Esophagus squamous epithelium (tissue), 5 donors: ENCODE data around the gene ULK4. TPM values are rescaled to one million over a fixed set of nuclear protein-coding genes. Genes with fewer than 3 reads are reported as not detected.
A peak's percentile ranks its signal among the peaks of the same experiment; 100 is the strongest.

Experiments
- DNase-seq: peaks from one replicate; lab custom pipeline; 2025; lab: John Stamatoyannopoulos, UW
- H3K27ac ChIP-seq, 4 donors: fragments of 200-600 bp; sonication (generic); one replicate each; pipeline ENCODE4 v1.5.1; 2016 to 2019; ENCODE audit warnings: mild to moderate bottlenecking in 1 of 4
- H3K27me3 ChIP-seq, 4 donors: fragments of 200-600 bp; sonication (generic); 1 replicate in 3 of 4; 2 replicates in 1 of 4; pipeline versions ENCODE4 v1.5.1 to v1.6.0; 2017 to 2021; ENCODE audit warnings: antibody characterized with exemption in 1 of 4
- H3K36me3 ChIP-seq, 3 donors: fragments of 200-600 bp; sonication (generic); one replicate each; pipeline ENCODE4 v1.5.1; 2016 to 2019
- H3K4me1 ChIP-seq, 3 donors: fragments of 200-600 bp; sonication (generic); one replicate each; pipeline ENCODE4 v1.5.1; 2017 to 2019
- H3K4me3 ChIP-seq, 4 donors: fragments of 200-600 bp; sonication (generic); 1 replicate in 3 of 4; 2 replicates in 1 of 4; pipeline ENCODE4 v1.5.1; 2016 to 2019; ENCODE audit warnings: mild to moderate bottlenecking in 2 of 4, moderate library complexity in 1 of 4
- H3K9me3 ChIP-seq, 3 donors: fragments of 200-600 bp; sonication (generic); one replicate each; pipeline ENCODE4 v1.5.1; 2016 to 2019
- CTCF ChIP-seq, 6 experiments: fragments of 450-650 bp in 4 of 6; fragments of 200-600 bp in 2 of 6; sonication (generic) in 2 of 6; IDR thresholded peaks; one replicate each; pipeline ENCODE4 v1.5.1; 2016 to 2019; ENCODE audit warnings: antibody characterized with exemption in 6 of 6, mild to moderate bottlenecking in 4 of 6, moderate library complexity in 4 of 6
- POLR2A ChIP-seq, 4 donors: fragments of 450-650 bp; IDR thresholded peaks; one replicate each; pipeline ENCODE4 v1.6.1; 2017; ENCODE audit warnings: antibody characterized with exemption in 4 of 4, mild to moderate bottlenecking in 4 of 4, moderate library complexity in 3 of 4
- WGBS, 2 donors: methylation state at CpG; one replicate each; pipeline ENCODE4 v1.1.5; 2018; 5-methylcytosine and 5-hydroxymethylcytosine counted together
- intact Hi-C: fragments of 100-400 bp; cut with DNase I; formaldehyde crosslinking; loops from one replicate; pipeline ENCODE4 v1.15.0; 2022
- total RNA-seq, 4 donors: library from RNA; depleted of rRNA; stranded (reverse); fragments of >200 nt; gene quantifications; one replicate each; pipeline ENCODE4 v1.1.0, GENCODE V29; 2016
- donor health status: DM: yes; HTN: yes; CAD: no.

ULK4 gene
- total RNA-seq, 4 donors from 2014 or later = 2.2 to 11.4 (median 7.9) TPM

DNA sequence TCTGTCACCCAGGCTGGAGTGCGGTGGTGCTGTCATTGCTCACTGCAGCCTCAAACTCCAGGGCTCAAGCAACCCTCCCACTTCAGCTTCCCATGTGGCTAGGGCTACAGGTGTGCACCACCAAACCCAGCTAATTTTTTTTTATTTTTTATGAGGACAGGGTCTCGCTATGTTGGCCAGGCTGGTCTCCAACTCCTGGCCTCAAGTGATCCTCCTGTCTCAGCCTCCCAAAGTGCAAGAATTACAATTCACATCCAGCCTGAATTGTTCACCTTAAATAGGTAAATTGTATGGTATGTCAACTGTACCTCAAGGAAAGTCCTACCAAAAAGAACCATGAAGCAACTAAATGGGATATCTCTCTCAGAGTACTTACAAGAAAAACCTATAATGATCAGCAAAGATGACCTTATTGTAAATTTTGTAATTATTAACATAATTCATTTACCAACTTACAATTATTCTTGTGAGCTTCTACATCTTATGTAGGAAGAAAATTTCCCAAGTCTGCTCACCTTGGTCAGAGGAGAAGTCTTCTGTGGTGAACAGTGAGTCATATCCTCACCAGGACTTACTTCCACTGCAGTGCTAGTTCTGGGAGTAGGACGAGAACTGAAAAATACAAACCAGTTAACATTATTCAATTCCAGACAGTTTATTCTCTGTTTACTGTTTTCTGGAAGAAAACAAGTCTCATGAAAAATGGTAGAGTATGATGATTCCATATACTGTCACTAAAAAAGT, 54.4 kb downstream of the ULK4 start:
- Histone ChIP-seq H3K36me3 (peaks cover 0 to 34% (median 0%) of the 10 kb centered on the region in 3 donors), H3K27me3 (no peaks in the 10 kb centered on the region), H3K27ac (no peak overlapping the region), H3K9me3 (no peaks in the 10 kb centered on the region), H3K4me1 (no peaks in the 10 kb centered on the region), H3K4me3 (no peak overlapping the region)
- no peak for DNase-seq
- WGBS, 2 donors = 83 to 96% methylated on average over 3 of the region's 3 CpGs
- TF ChIP-seq POLR2A (IDR thresholded peaks at IDR 0.05) (no peak), CTCF (IDR thresholded peaks at IDR 0.05) (no peak)
- intact Hi-C loops = no loop called here

GRCh38 chr3:41900265-41900664, 61.6 kb downstream of the ULK4 start:
- WGBS, 2 donors = 57 to 75% methylated on average over 2 of the region's 2 CpGs
- Histone ChIP-seq H3K9me3 (no peaks in the 10 kb centered on the region), H3K27ac (no peak overlapping the region), H3K27me3 (no peaks in the 10 kb centered on the region), H3K4me3 (no peak overlapping the region), H3K4me1 (no peaks in the 10 kb centered on the region), H3K36me3 (peaks cover 0 to 11% (median 0%) of the 10 kb centered on the region in 3 donors)
- TF ChIP-seq POLR2A (IDR thresholded peaks at IDR 0.05) = no peak
- TF ChIP-seq CTCF (IDR thresholded peaks at IDR 0.05) = no peak
- DNase-seq = no peak
- intact Hi-C loops = no loop called here

GRCh38 chr3:41898631-41899030, 63.3 kb downstream of the ULK4 start:
- intact Hi-C loops = loop anchor here (5.0 to 10.0 kb wide), 2 partner anchors 199 to 296 kb away; no protein-coding TSS in a partner anchor
- 81 to 83% methylated on average over 2 of the region's 2 CpGs for WGBS, 2 donors
- Histone ChIP-seq H3K4me1 (no peaks in the 10 kb centered on the region), H3K9me3 (no peaks in the 10 kb centered on the region), H3K4me3 (no peak overlapping the region), H3K36me3 (peaks cover 0 to 11% (median 0%) of the 10 kb centered on the region in 3 donors), H3K27ac (no peak overlapping the region), H3K27me3 (no peaks in the 10 kb centered on the region)
- no peak for DNase-seq
- TF ChIP-seq CTCF (IDR thresholded peaks at IDR 0.05) = no peak
- no peak for TF ChIP-seq POLR2A (IDR thresholded peaks at IDR 0.05)

DNA sequence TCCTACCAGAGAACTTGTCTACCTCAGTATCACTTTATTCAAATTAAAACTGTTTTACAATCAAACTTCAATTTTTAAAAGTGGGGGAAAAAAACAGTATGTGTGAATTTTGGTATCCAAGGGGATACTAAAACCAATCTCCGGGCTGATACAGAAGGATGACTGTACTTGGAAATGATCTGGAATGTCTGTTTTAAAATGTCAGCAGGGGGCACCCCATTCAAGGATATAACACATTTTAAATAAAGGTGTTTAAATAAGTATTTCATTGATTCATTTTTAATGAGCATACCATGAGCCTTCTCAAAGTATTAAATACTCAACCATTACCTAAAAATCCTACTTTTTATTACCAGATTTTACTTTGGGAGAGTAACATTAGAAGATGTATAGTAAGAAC, 67.9 kb downstream of the ULK4 start:
- no peak for DNase-seq
- Histone ChIP-seq H3K27ac (no peak overlapping the region), H3K9me3 (no peaks in the 10 kb centered on the region), H3K27me3 (no peaks in the 10 kb centered on the region), H3K36me3 (no peaks in the 10 kb centered on the region), H3K4me1 (no peaks in the 10 kb centered on the region), H3K4me3 (no peak overlapping the region)
- intact Hi-C loops = loop anchor here (10.0 kb wide), 1 partner anchor 301 kb away; no protein-coding TSS in a partner anchor
- WGBS, 2 donors = 29 to 33% methylated on average over 1 of the region's 1 CpG
- TF ChIP-seq POLR2A (IDR thresholded peaks at IDR 0.05) = no peak
- peak in 5 of 6 experiments; percentile 34 to 72 (median 39) for TF ChIP-seq CTCF (IDR thresholded peaks at IDR 0.05)

DNA sequence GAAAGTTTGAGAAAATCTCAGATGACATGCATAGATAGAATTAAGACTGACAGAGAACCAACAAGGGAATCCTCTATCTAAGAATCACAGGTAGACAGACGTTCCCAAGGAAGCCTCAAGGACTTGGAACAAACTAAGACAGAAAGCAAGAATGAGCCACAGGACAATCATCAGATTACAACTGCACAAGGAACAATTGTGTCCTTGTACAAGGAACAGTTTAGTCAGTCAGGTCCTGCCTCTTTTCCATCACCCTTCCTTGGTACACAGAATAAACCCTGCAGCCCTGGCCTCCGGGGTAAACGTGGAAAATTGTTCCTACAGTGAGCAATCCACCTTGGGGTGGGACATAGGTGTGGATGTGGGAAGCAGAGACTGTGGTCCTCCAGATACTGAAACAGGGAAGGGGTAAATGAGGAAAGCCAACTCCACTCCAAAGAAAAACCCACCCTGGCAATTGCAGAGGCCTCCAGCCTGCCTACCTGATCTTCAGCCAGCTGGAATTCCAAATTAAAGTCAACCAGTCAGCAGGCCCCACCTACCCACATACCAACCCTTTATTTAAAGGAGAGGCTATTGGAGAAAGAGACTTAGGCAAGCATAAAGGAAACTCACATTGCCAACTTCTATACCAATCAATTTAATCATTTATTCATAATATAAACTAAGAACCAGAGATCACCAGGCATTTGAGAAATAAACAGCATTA, 73.4 kb downstream of the ULK4 start:
- intact Hi-C loops = loop anchor here (10.0 kb wide), 1 partner anchor 1554 kb away; no protein-coding TSS in a partner anchor
- no peaks in the 10 kb centered on the region for H3K9me3 ChIP-seq
- H3K27me3 ChIP-seq = no peaks in the 10 kb centered on the region
- TF ChIP-seq CTCF (IDR thresholded peaks at IDR 0.05) (no peak), POLR2A (IDR thresholded peaks at IDR 0.05) (no peak)
- no peaks in the 10 kb centered on the region for H3K4me1 ChIP-seq
- no peaks in the 10 kb centered on the region for H3K36me3 ChIP-seq
- WGBS, 2 donors = 22 to 38% methylated on average over 1 to 3 of the region's 3 CpGs
- H3K4me3 ChIP-seq = no peak overlapping the region
- no peak for DNase-seq
- no peak overlapping the region for H3K27ac ChIP-seq
